ENCODE measurements around the gene NDST3. TPM values are rescaled to one million over a fixed set of nuclear protein-coding genes. Genes with fewer than 3 reads are reported as not detected.
A peak's percentile ranks its signal among the peaks of the same experiment; 100 is the strongest.

Gene NDST3
- total and polyA plus RNA-seq, 4 experiments from 2014 or later = not detected

DNA sequence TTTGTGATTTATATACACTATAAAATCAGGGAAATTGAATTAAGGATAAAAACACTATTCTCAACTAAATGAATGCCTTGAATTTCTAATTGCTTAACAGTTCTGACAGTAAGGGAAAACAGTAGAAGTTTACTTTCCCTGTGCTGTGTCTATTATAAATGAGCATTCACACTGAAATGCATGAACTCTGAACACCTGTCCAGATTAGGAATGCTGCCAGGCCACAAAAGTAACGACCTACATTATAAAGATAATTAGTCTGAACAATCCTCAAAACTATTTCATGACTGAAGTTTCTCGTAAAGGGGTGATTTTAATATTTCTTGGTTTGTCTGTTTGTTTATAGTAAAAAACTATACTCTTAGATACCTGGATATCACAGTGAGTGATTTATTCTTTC, 2.0 kb downstream of the NDST3 start:
- ChIA-PET POLR2A (ENCODE audit: partially characterized antibody) (no interaction called here), CTCF (ENCODE audit: partially characterized antibody) (no interaction called here)
- DNase-seq = no peak
- peaks cover 0 to 7% (median 0%) of the 10 kb centered on the region in 8 donors for H3K9me3 Mint-ChIP-seq
- peaks cover 17 to 20% of the 10 kb centered on the region in 2 donors for H3K27me3 Mint-ChIP-seq
- H3K27ac ChIP-seq (ENCODE audit: low read depth, low read length) = no peak overlapping the region
- intact Hi-C loops (cut with micrococcal nuclease) = no loop called here
- H3K27me3 ChIP-seq (ENCODE audit: insufficient read depth, low read length) = peaks cover 6% of the 10 kb centered on the region
- no peaks in the 10 kb centered on the region for H3K4me1 ChIP-seq (ENCODE audit: insufficient read depth, low read length)
- no peaks in the 10 kb centered on the region for H3K9me3 ChIP-seq (ENCODE audit: control insufficient read depth in 1 of 2, low read length in 2 of 2)
- no peaks in the 10 kb centered on the region for H3K36me3 ChIP-seq (ENCODE audit: insufficient read depth, low read length)
- H3K4me1 Mint-ChIP-seq = peaks cover 2 to 13% (median 4%) of the 10 kb centered on the region in 4 donors
- no peak overlapping the region for H3K4me3 ChIP-seq (ENCODE audit: low read length in 2 of 2)
- no peaks in the 10 kb centered on the region for H3K36me3 Mint-ChIP-seq
- no peak overlapping the region for H3K27ac Mint-ChIP-seq
- H3K4me3 Mint-ChIP-seq = no peak overlapping the region

GRCh38 chr4:118037955-118038354, 3.7 kb downstream of the NDST3 start:
- Mint-ChIP-seq H3K4me3 (no peak overlapping the region), H3K4me1 (peaks cover 2 to 8% (median 4%) of the 10 kb centered on the region in 4 donors), H3K27ac (no peak overlapping the region), H3K36me3 (no peaks in the 10 kb centered on the region), H3K27me3 (peaks cover 9 to 15% of the 10 kb centered on the region in 2 donors), H3K9me3 (peaks cover 0 to 6% (median 0%) of the 10 kb centered on the region in 8 donors)
- DNase-seq = no peak
- Histone ChIP-seq H3K27me3 (ENCODE audit: insufficient read depth, low read length) (no peaks in the 10 kb centered on the region), H3K9me3 (ENCODE audit: control insufficient read depth in 1 of 2, low read length in 2 of 2) (no peaks in the 10 kb centered on the region), H3K4me1 (ENCODE audit: insufficient read depth, low read length) (no peaks in the 10 kb centered on the region), H3K36me3 (ENCODE audit: insufficient read depth, low read length) (no peaks in the 10 kb centered on the region), H3K4me3 (ENCODE audit: low read length in 2 of 2) (no peak overlapping the region), H3K27ac (ENCODE audit: low read depth, low read length) (no peak overlapping the region)
- intact Hi-C loops (cut with micrococcal nuclease) = no loop called here
- ChIA-PET POLR2A (ENCODE audit: partially characterized antibody) (no interaction called here), CTCF (ENCODE audit: partially characterized antibody) (no interaction called here)

DNA sequence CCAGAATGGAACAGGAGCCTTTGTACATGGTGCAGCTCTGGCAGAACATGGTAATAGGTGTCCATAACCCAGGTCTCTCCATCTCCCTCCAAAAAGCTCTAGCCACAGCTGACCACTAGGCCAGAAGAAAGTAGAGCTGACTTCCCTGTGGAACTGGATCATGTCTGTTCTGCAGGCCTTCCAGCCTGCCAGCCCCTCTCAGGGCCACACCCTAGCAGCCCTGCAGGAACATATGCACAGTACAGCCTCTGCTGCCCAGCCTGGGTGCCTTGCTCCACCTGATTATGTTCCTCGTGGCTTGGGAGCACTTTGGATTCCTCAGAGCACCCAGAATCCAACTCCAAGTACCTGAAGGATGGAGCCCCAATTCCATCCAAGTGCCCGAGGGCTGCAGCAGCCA, 12.0 kb downstream of the NDST3 start:
- POLR2A ChIA-PET (ENCODE audit: partially characterized antibody) = no interaction called here
- H3K9me3 ChIP-seq (ENCODE audit: control insufficient read depth in 1 of 2, low read length in 2 of 2) = no peaks in the 10 kb centered on the region
- H3K36me3 ChIP-seq (ENCODE audit: insufficient read depth, low read length) = no peaks in the 10 kb centered on the region
- Mint-ChIP-seq H3K4me1 (no peaks in the 10 kb centered on the region), H3K9me3 (peaks cover 3 to 28% (median 6%) of the 10 kb centered on the region in 8 donors), H3K4me3 (no peak overlapping the region), H3K27ac (no peak overlapping the region), H3K36me3 (no peaks in the 10 kb centered on the region), H3K27me3 (peaks cover 0 to 3% of the 10 kb centered on the region in 2 donors)
- no peak overlapping the region for H3K4me3 ChIP-seq (ENCODE audit: low read length in 2 of 2)
- intact Hi-C loops (cut with micrococcal nuclease) = no loop called here
- H3K27me3 ChIP-seq (ENCODE audit: insufficient read depth, low read length) = no peaks in the 10 kb centered on the region
- CTCF ChIA-PET (ENCODE audit: partially characterized antibody) = no interaction called here
- H3K4me1 ChIP-seq (ENCODE audit: insufficient read depth, low read length) = no peaks in the 10 kb centered on the region
- no peak for DNase-seq
- H3K27ac ChIP-seq (ENCODE audit: low read depth, low read length) = no peak overlapping the region

DNA sequence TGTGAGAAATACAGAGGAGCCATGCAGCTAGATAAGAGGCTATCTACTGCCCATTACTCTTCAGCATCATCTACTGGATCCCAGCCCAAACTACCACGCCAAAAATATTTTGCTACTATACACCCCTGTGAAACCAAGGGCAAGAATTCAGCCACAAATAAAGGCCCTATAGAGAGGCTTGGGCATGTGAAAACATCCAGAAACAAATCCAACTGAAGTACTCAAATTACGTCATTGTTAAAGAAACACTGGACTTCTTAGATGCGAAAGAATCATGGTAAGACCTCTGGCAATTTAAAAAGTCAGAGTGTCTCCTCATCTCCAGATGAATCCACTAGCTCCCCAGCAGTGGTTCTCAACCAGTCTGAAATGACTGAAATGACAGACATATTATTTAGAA, 12.8 kb downstream of the NDST3 start:
- H3K4me3 ChIP-seq (ENCODE audit: low read length in 2 of 2) = no peak overlapping the region
- intact Hi-C loops (cut with micrococcal nuclease) = no loop called here
- Mint-ChIP-seq H3K36me3 (no peaks in the 10 kb centered on the region), H3K9me3 (peaks cover 3 to 28% (median 6%) of the 10 kb centered on the region in 8 donors), H3K27ac (no peak overlapping the region), H3K4me3 (no peak overlapping the region), H3K27me3 (peaks cover 0 to 3% of the 10 kb centered on the region in 2 donors), H3K4me1 (no peaks in the 10 kb centered on the region)
- H3K27ac ChIP-seq (ENCODE audit: low read depth, low read length) = no peak overlapping the region
- ChIA-PET CTCF (ENCODE audit: partially characterized antibody) (no interaction called here), POLR2A (ENCODE audit: partially characterized antibody) (no interaction called here)
- H3K4me1 ChIP-seq (ENCODE audit: insufficient read depth, low read length) = no peaks in the 10 kb centered on the region
- no peaks in the 10 kb centered on the region for H3K36me3 ChIP-seq (ENCODE audit: insufficient read depth, low read length)
- no peaks in the 10 kb centered on the region for H3K27me3 ChIP-seq (ENCODE audit: insufficient read depth, low read length)
- no peaks in the 10 kb centered on the region for H3K9me3 ChIP-seq (ENCODE audit: control insufficient read depth in 1 of 2, low read length in 2 of 2)
- no peak for DNase-seq

- CTCF ChIA-PET (ENCODE audit: partially characterized antibody) = no interaction called here
- Mint-ChIP-seq H3K27me3 (no peaks in the 10 kb centered on the region), H3K4me3 (no peak overlapping the region), H3K27ac (no peak overlapping the region), H3K9me3 (peaks cover 0 to 5% (median 0%) of the 10 kb centered on the region in 8 donors), H3K36me3 (no peaks in the 10 kb centered on the region), H3K4me1 (no peaks in the 10 kb centered on the region)
- no peak overlapping the region for H3K4me3 ChIP-seq (ENCODE audit: low read length in 2 of 2)
- no peaks in the 10 kb centered on the region for H3K36me3 ChIP-seq (ENCODE audit: insufficient read depth, low read length)
- no peaks in the 10 kb centered on the region for H3K27me3 ChIP-seq (ENCODE audit: insufficient read depth, low read length)
- POLR2A ChIA-PET (ENCODE audit: partially characterized antibody) = no interaction called here
- no peak overlapping the region for H3K27ac ChIP-seq (ENCODE audit: low read depth, low read length)
- DNase-seq = no peak
- no peaks in the 10 kb centered on the region for H3K4me1 ChIP-seq (ENCODE audit: insufficient read depth, low read length)
- no peaks in the 10 kb centered on the region for H3K9me3 ChIP-seq (ENCODE audit: control insufficient read depth in 1 of 2, low read length in 2 of 2)
- intact Hi-C loops (cut with micrococcal nuclease) = no loop called here
These were observed 24.7 kb downstream of the NDST3 start for GRCh38 chr4:118058955-118059354.

- Histone ChIP-seq H3K4me3 (ENCODE audit: low read length in 2 of 2) (no peak overlapping the region), H3K27ac (ENCODE audit: low read depth, low read length) (no peak overlapping the region), H3K36me3 (ENCODE audit: insufficient read depth, low read length) (no peaks in the 10 kb centered on the region), H3K9me3 (ENCODE audit: control insufficient read depth in 1 of 2, low read length in 2 of 2) (no peaks in the 10 kb centered on the region), H3K27me3 (ENCODE audit: insufficient read depth, low read length) (no peaks in the 10 kb centered on the region), H3K4me1 (ENCODE audit: insufficient read depth, low read length) (no peaks in the 10 kb centered on the region)
- POLR2A ChIA-PET (ENCODE audit: partially characterized antibody) = no interaction called here
- no peaks in the 10 kb centered on the region for H3K4me1 Mint-ChIP-seq
- intact Hi-C loops (cut with micrococcal nuclease) = no loop called here
- no peaks in the 10 kb centered on the region for H3K27me3 Mint-ChIP-seq
- H3K4me3 Mint-ChIP-seq = no peak overlapping the region
- H3K9me3 Mint-ChIP-seq = peaks cover 0 to 5% (median 0%) of the 10 kb centered on the region in 8 donors
- H3K27ac Mint-ChIP-seq = no peak overlapping the region
- H3K36me3 Mint-ChIP-seq = no peaks in the 10 kb centered on the region
- DNase-seq = no peak
- CTCF ChIA-PET (ENCODE audit: partially characterized antibody) = no interaction called here
These were observed 25.1 kb downstream of the NDST3 start for GRCh38 chr4:118059397-118059796.

DNA sequence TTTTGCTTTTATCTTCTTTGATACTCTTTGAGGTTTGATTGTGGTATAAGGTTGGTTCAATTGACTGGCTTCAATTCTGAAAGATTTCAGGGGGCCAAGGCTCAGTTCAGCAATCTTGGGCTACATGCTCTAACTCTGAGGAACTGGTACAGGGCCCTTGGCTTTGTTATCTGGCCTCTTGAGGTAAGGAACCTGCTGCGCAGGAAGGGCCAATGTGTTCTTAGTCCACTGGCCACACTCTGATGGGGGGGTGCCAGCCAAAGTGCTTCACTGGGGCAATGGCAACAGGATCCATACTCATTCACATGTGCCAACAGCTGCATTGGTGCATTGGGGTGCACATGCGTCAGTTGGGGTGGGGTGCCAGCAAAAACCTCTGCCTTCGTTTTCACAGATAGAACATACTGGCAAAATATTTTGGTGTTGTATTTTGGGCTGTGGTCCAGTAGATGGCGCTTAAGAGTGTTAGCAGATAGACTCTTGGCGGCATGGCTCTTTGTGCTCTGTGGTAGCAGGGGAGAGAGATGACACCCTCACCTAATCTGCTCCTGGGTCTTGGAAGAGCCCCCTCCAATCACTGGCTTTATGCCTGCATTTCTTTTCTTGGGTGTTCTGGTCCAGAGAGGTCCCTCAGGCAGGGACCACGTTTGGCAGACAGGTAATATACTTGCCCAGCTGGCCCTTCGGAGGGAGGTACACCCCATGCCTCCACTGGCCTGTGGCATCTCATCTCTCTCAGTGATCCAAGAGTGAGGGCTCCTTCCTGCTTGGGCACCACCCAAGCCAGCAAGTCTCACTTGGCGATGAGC, 42.9 kb downstream of the NDST3 start:
- DNase-seq = peak in 1 of 5 donors; percentile 1
- intact Hi-C loops (cut with micrococcal nuclease) = no loop called here

More for the DNA sequence above, 42.9 kb downstream of the NDST3 start:
- Histone ChIP-seq H3K4me3 (ENCODE audit: low read length in 2 of 2) (no peak overlapping the region), H3K4me1 (ENCODE audit: insufficient read depth, low read length) (no peaks in the 10 kb centered on the region), H3K36me3 (ENCODE audit: insufficient read depth, low read length) (no peaks in the 10 kb centered on the region), H3K27ac (ENCODE audit: low read depth, low read length) (no peak overlapping the region), H3K9me3 (ENCODE audit: control insufficient read depth in 1 of 2, low read length in 2 of 2) (no peaks in the 10 kb centered on the region), H3K27me3 (ENCODE audit: insufficient read depth, low read length) (no peaks in the 10 kb centered on the region)
- no peak overlapping the region for H3K4me3 Mint-ChIP-seq
- H3K36me3 Mint-ChIP-seq = no peaks in the 10 kb centered on the region
- H3K27ac Mint-ChIP-seq = no peak overlapping the region
- ChIA-PET CTCF (ENCODE audit: partially characterized antibody) (no interaction called here), POLR2A (ENCODE audit: partially characterized antibody) (no interaction called here)
- no peaks in the 10 kb centered on the region for H3K27me3 Mint-ChIP-seq
- H3K9me3 Mint-ChIP-seq = peaks cover 0 to 12% (median 4%) of the 10 kb centered on the region in 8 donors
- no peaks in the 10 kb centered on the region for H3K4me1 Mint-ChIP-seq

All from CD4-positive, alpha-beta memory T cell (primary cell).